ENCODE data around the gene RXRA. TPM values are rescaled to one million over a fixed set of nuclear protein-coding genes. Genes with fewer than 3 reads are reported as not detected.
A peak's percentile ranks its signal among the peaks of the same experiment; 100 is the strongest.

The RXRA gene
- polyA plus RNA-seq, 4 donors = 30.8 to 83.5 (median 41.5) TPM

DNA sequence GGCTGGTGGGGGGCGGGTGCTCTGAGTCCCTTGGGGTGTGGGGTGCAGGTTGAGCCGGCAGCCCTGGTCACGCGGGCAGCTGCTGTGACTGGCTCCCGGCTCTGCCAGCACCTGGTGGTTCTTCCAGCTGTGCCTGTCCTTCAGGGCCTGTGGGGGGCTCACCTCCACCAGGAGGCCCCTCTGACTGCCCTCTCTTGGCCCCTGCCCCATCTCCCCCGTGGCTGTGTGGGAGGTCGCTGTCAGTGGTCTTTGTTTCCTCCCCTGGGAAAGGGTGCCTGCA lies 3.3 kb downstream of the RXRA start:
- DNase-seq = no peak
- no peaks in the 10 kb centered on the region for H3K27me3 ChIP-seq (ENCODE audit: control insufficient read depth in 3 of 3, insufficient read depth in 3 of 3, low read length in 3 of 3)
- peak overlapping the region; percentile 88 to 96 (median 92) for H3K27ac ChIP-seq (ENCODE audit: low read depth in 1 of 3, low read length in 2 of 3)
- H3K4me3 ChIP-seq (ENCODE audit: low read depth in 1 of 3, low read length in 3 of 3) = peak overlapping the region in 2 of 3 donors; percentile 88 to 93
- peaks cover 0 to 25% (median 0%) of the 10 kb centered on the region in 3 donors for H3K36me3 ChIP-seq (ENCODE audit: control insufficient read depth in 3 of 3, insufficient read depth in 2 of 3, low read depth in 1 of 3, low read length in 3 of 3)
- H3K9me3 ChIP-seq (ENCODE audit: control insufficient read depth in 2 of 2, insufficient read depth in 1 of 2, low read depth in 1 of 2, low read length in 1 of 2) = no peaks in the 10 kb centered on the region
- H3K4me1 ChIP-seq (ENCODE audit: control insufficient read depth in 3 of 3, insufficient read depth in 2 of 3, low read depth in 1 of 3, low read length in 2 of 3) = peaks cover 19 to 71% (median 23%) of the 10 kb centered on the region in 3 donors
- no peak for FAIRE-seq
- WGBS, 3 donors = 7 to 32% (median 27%) methylated on average over 5 to 7 of the region's 7 CpGs

DNA sequence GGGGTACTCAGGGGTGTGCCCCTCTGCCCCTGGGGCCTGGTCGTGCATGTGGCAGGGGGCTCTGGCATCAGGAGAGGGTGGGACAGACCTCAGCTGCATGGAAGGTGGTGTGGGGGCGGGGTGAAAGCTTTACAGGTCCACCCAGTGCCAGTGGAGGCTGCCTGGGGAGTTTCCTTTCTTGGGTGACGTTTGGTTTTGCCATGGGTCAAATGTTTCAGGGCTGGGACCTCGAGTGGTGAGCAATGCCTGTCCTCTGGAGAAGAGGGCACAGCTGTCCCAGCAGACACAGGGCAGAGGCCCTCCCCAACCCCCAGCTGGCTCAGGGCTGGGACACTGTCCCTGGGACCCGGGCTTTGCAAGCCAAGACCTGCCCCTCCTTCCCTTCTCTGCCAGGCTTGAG lies 3.6 kb downstream of the RXRA start:
- peaks cover 20 to 71% (median 22%) of the 10 kb centered on the region in 3 donors for H3K4me1 ChIP-seq (ENCODE audit: control insufficient read depth in 3 of 3, insufficient read depth in 2 of 3, low read depth in 1 of 3, low read length in 2 of 3)
- H3K4me3 ChIP-seq (ENCODE audit: low read depth in 1 of 3, low read length in 3 of 3) = peak overlapping the region in 2 of 3 donors; percentile 88 to 93
- 3 to 32% (median 10%) methylated on average over 5 of the region's 5 CpGs for WGBS, 3 donors
- FAIRE-seq = no peak
- H3K36me3 ChIP-seq (ENCODE audit: control insufficient read depth in 3 of 3, insufficient read depth in 2 of 3, low read depth in 1 of 3, low read length in 3 of 3) = peaks cover 0 to 28% (median 0%) of the 10 kb centered on the region in 3 donors
- no peaks in the 10 kb centered on the region for H3K27me3 ChIP-seq (ENCODE audit: control insufficient read depth in 3 of 3, insufficient read depth in 3 of 3, low read length in 3 of 3)
- H3K9me3 ChIP-seq (ENCODE audit: control insufficient read depth in 2 of 2, insufficient read depth in 1 of 2, low read depth in 1 of 2, low read length in 1 of 2) = no peaks in the 10 kb centered on the region
- peak; percentile 44 to 71 for DNase-seq
- H3K27ac ChIP-seq (ENCODE audit: low read depth in 1 of 3, low read length in 2 of 3) = peak overlapping the region; percentile 88 to 96 (median 92)

DNA sequence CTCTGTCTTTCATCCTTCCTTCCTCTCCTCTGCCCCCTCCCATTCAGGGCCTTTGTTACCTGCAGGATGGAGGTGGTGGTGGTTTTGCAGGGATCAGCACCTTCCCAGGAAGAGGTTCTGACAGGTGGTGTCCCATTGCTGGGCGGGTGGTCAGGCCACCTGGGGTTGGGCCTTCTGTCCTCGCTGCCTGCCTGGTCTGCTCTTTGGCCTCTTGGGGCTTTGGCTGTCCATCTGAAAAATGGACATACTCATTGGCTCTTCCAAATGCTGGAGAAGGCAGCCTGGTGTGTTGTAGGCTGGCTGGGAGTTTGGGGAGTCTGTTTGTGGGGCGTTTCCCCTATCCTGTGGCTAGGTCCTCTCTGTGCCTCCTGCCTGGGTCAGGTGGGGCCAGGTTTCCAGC lies 4.3 kb downstream of the RXRA start:
- Histone ChIP-seq H3K9me3 (ENCODE audit: control insufficient read depth in 2 of 2, insufficient read depth in 1 of 2, low read depth in 1 of 2, low read length in 1 of 2) (no peaks in the 10 kb centered on the region), H3K4me1 (ENCODE audit: control insufficient read depth in 3 of 3, insufficient read depth in 2 of 3, low read depth in 1 of 3, low read length in 2 of 3) (peaks cover 25 to 75% (median 28%) of the 10 kb centered on the region in 3 donors), H3K36me3 (ENCODE audit: control insufficient read depth in 3 of 3, insufficient read depth in 2 of 3, low read depth in 1 of 3, low read length in 3 of 3) (peaks cover 0 to 31% (median 0%) of the 10 kb centered on the region in 3 donors), H3K27ac (ENCODE audit: low read depth in 1 of 3, low read length in 2 of 3) (peak overlapping the region in 1 of 3 donors; percentile 92), H3K4me3 (ENCODE audit: low read depth in 1 of 3, low read length in 3 of 3) (no peak overlapping the region), H3K27me3 (ENCODE audit: control insufficient read depth in 3 of 3, insufficient read depth in 3 of 3, low read length in 3 of 3) (no peaks in the 10 kb centered on the region)
- FAIRE-seq (no peak), DNase-seq (no peak)
- WGBS, 3 donors = 47 to 68% (median 67%) methylated on average over 3 of the region's 3 CpGs

DNA sequence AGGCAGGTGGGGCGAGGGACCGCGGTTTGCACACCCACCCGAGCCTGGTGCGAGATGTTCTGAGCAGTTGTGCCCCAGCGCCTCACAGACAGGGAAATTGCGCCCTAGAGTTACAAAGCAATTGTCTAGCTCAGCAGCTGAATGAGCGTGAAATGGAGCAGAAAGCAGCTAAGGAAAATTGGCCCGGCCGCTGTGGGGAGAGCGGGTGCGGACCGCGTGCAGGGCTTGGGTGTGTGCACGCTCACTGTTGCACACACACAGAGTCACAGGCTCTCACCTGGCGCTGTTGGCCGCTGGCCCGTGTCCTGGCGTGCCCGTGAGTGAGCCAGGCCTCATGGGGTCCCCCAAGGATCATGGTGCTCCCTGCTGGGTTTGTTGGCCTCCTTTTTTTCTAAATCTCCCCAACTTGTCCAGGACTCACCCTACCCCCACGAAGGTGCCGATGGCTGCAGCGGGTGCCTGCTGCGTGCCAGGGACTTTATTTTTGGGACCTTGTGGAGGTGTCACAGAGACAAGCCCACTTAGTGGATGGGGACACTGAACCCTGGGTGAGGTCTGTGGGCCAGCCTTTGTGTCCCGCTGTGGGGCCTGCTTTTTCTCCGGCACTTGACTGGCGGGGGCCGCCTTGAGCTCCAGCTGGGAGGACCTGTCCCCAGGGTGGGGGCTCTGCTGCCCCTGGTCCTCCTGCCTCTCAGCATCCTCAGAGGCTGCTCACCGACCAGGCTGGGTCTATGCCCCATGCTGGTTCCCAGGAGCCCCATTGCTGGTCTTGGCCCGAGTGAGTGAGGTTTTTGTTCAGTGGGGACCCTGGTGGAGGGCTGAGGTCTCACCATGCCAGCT lies 5.2 kb downstream of the RXRA start:
- Histone ChIP-seq H3K27me3 (ENCODE audit: control insufficient read depth in 3 of 3, insufficient read depth in 3 of 3, low read length in 3 of 3) (no peaks in the 10 kb centered on the region), H3K4me3 (ENCODE audit: low read depth in 1 of 3, low read length in 3 of 3) (no peak overlapping the region), H3K27ac (ENCODE audit: low read depth in 1 of 3, low read length in 2 of 3) (peak overlapping the region in 1 of 3 donors; percentile 92), H3K4me1 (ENCODE audit: control insufficient read depth in 3 of 3, insufficient read depth in 2 of 3, low read depth in 1 of 3, low read length in 2 of 3) (peaks cover 25 to 83% (median 29%) of the 10 kb centered on the region in 3 donors), H3K36me3 (ENCODE audit: control insufficient read depth in 3 of 3, insufficient read depth in 2 of 3, low read depth in 1 of 3, low read length in 3 of 3) (peaks cover 0 to 37% (median 0%) of the 10 kb centered on the region in 3 donors), H3K9me3 (ENCODE audit: control insufficient read depth in 2 of 2, insufficient read depth in 1 of 2, low read depth in 1 of 2, low read length in 1 of 2) (no peaks in the 10 kb centered on the region)
- 59 to 84% (median 69%) methylated on average over 29 to 30 of the region's 30 CpGs for WGBS, 3 donors
- no peak for DNase-seq
- FAIRE-seq = no peak

- no peak for DNase-seq
- FAIRE-seq = no peak
- Histone ChIP-seq H3K36me3 (ENCODE audit: control insufficient read depth in 3 of 3, insufficient read depth in 2 of 3, low read depth in 1 of 3, low read length in 3 of 3) (peaks cover 0 to 45% (median 0%) of the 10 kb centered on the region in 3 donors), H3K9me3 (ENCODE audit: control insufficient read depth in 2 of 2, insufficient read depth in 1 of 2, low read depth in 1 of 2, low read length in 1 of 2) (no peaks in the 10 kb centered on the region), H3K4me3 (ENCODE audit: low read depth in 1 of 3, low read length in 3 of 3) (no peak overlapping the region), H3K27me3 (ENCODE audit: control insufficient read depth in 3 of 3, insufficient read depth in 3 of 3, low read length in 3 of 3) (no peaks in the 10 kb centered on the region), H3K27ac (ENCODE audit: low read depth in 1 of 3, low read length in 2 of 3) (peak overlapping the region in 2 of 3 donors; percentile 92 to 96), H3K4me1 (ENCODE audit: control insufficient read depth in 3 of 3, insufficient read depth in 2 of 3, low read depth in 1 of 3, low read length in 2 of 3) (peaks cover 25 to 92% (median 31%) of the 10 kb centered on the region in 3 donors)
- 67 to 82% (median 74%) methylated on average over 13 of the region's 13 CpGs for WGBS, 3 donors
Observed at GRCh38 chr9:134332266-134332665, 6.0 kb downstream of the RXRA start.

GRCh38 chr9:134332841-134333233 lies 6.6 kb downstream of the RXRA start:
- 40 to 52% (median 50%) methylated on average over 8 of the region's 8 CpGs for WGBS, 3 donors
- no peak for DNase-seq

GRCh38 chr9:134333234-134333873 lies 7.1 kb downstream of the RXRA start:
- peaks cover 0 to 56% (median 0%) of the 10 kb centered on the region in 3 donors for H3K36me3 ChIP-seq (ENCODE audit: control insufficient read depth in 3 of 3, insufficient read depth in 2 of 3, low read depth in 1 of 3, low read length in 3 of 3)
- H3K4me3 ChIP-seq (ENCODE audit: low read depth in 1 of 3, low read length in 3 of 3) = no peak overlapping the region
- H3K4me1 ChIP-seq (ENCODE audit: control insufficient read depth in 3 of 3, insufficient read depth in 2 of 3, low read depth in 1 of 3, low read length in 2 of 3) = peaks cover 26 to 98% (median 31%) of the 10 kb centered on the region in 3 donors
- WGBS, 3 donors = 11 to 34% (median 33%) methylated on average over 24 of the region's 24 CpGs
- no peak for FAIRE-seq
- no peaks in the 10 kb centered on the region for H3K27me3 ChIP-seq (ENCODE audit: control insufficient read depth in 3 of 3, insufficient read depth in 3 of 3, low read length in 3 of 3)
- H3K27ac ChIP-seq (ENCODE audit: low read depth in 1 of 3, low read length in 2 of 3) = peak overlapping the region; percentile 89 to 96 (median 92)
- DNase-seq = peak; percentile 90 to 93
- no peaks in the 10 kb centered on the region for H3K9me3 ChIP-seq (ENCODE audit: control insufficient read depth in 2 of 2, insufficient read depth in 1 of 2, low read depth in 1 of 2, low read length in 1 of 2)

More at GRCh38 chr9:134332841-134333233, 6.6 kb downstream of the RXRA start:
- H3K9me3 ChIP-seq (ENCODE audit: control insufficient read depth in 2 of 2, insufficient read depth in 1 of 2, low read depth in 1 of 2, low read length in 1 of 2) = no peaks in the 10 kb centered on the region
- no peak overlapping the region for H3K4me3 ChIP-seq (ENCODE audit: low read depth in 1 of 3, low read length in 3 of 3)
- no peak for FAIRE-seq
- peaks cover 25 to 96% (median 31%) of the 10 kb centered on the region in 3 donors for H3K4me1 ChIP-seq (ENCODE audit: control insufficient read depth in 3 of 3, insufficient read depth in 2 of 3, low read depth in 1 of 3, low read length in 2 of 3)
- peaks cover 0 to 50% (median 0%) of the 10 kb centered on the region in 3 donors for H3K36me3 ChIP-seq (ENCODE audit: control insufficient read depth in 3 of 3, insufficient read depth in 2 of 3, low read depth in 1 of 3, low read length in 3 of 3)
- no peaks in the 10 kb centered on the region for H3K27me3 ChIP-seq (ENCODE audit: control insufficient read depth in 3 of 3, insufficient read depth in 3 of 3, low read length in 3 of 3)
- peak overlapping the region; percentile 89 to 96 (median 92) for H3K27ac ChIP-seq (ENCODE audit: low read depth in 1 of 3, low read length in 2 of 3)

GRCh38 chr9:134333874-134334581 lies 7.8 kb downstream of the RXRA start:
- FAIRE-seq = no peak
- peak overlapping the region; percentile 89 to 96 (median 92) for H3K27ac ChIP-seq (ENCODE audit: low read depth in 1 of 3, low read length in 2 of 3)

More at GRCh38 chr9:134333874-134334581, 7.8 kb downstream of the RXRA start:
- Histone ChIP-seq H3K4me3 (ENCODE audit: low read depth in 1 of 3, low read length in 3 of 3) (no peak overlapping the region), H3K36me3 (ENCODE audit: control insufficient read depth in 3 of 3, insufficient read depth in 2 of 3, low read depth in 1 of 3, low read length in 3 of 3) (peaks cover 0 to 62% (median 0%) of the 10 kb centered on the region in 3 donors), H3K4me1 (ENCODE audit: control insufficient read depth in 3 of 3, insufficient read depth in 2 of 3, low read depth in 1 of 3, low read length in 2 of 3) (peaks cover 29 to 99% (median 34%) of the 10 kb centered on the region in 3 donors), H3K27me3 (ENCODE audit: control insufficient read depth in 3 of 3, insufficient read depth in 3 of 3, low read length in 3 of 3) (no peaks in the 10 kb centered on the region), H3K9me3 (ENCODE audit: control insufficient read depth in 2 of 2, insufficient read depth in 1 of 2, low read depth in 1 of 2, low read length in 1 of 2) (no peaks in the 10 kb centered on the region)
- WGBS, 3 donors = 42 to 64% (median 45%) methylated on average over 15 to 16 of the region's 16 CpGs
- peak; percentile 35 to 57 for DNase-seq

Data from small intestine (tissue), 7 donors.